OCI-LY7 (cell line): ENCODE data around the gene ARHGEF38. TPM values are rescaled to one million over a fixed set of nuclear protein-coding genes. Genes with fewer than 3 reads are reported as not detected.
A peak's percentile ranks its signal among the peaks of the same experiment; 100 is the strongest.

ENCODE experiments used
- BruUV-seq: library from RNA; stranded (reverse); fragments of 400-500 nt; replicated peaks from 2 replicates; lab custom pipeline; 2021; lab: Mats Ljungman, UMichigan
- CTCF ChIA-PET: fragments of 300-600 bp; sonication (Branson Sonifier 250); formaldehyde crosslinking; loops from one replicate; lab custom pipeline; 2022; ENCODE audit warnings: antibody characterized with exemption; ENCODE audit not compliant: unreplicated experiment; lab: Charles Lee
- POLR2A ChIA-PET: fragments of 300-600 bp; sonication (Branson Sonifier 250); formaldehyde crosslinking; loops from one replicate; lab custom pipeline; 2022; ENCODE audit warnings: antibody characterized with exemption; lab: Charles Lee
- DNase-seq: peaks from one replicate; pipeline ENCODE4 v3.0.0-alpha.2; 2015; ENCODE audit warnings: low spot score
- H2AFZ ChIP-seq: fragments of 200-600 bp; sonication (generic), shearing (Covaris generic); 2 replicates; pipeline ENCODE4 v1.6.1; 2014; ENCODE audit warnings: mild to moderate bottlenecking, antibody characterized with exemption, low read length, moderate library complexity
- H3K27ac ChIP-seq: fragments of 200-600 bp; sonication (generic); 2 replicates; pipeline ENCODE4 v1.5.1; 2014; ENCODE audit warnings: mixed run types, low read depth, mild to moderate bottlenecking, moderate library complexity, low read length, inconsistent platforms; ENCODE audit not compliant: poor library complexity, severe bottlenecking
- H3K36me3 ChIP-seq: fragments of 200-600 bp; sonication (generic); 2 replicates; pipeline ENCODE4 v1.6.1; 2014; ENCODE audit warnings: mild to moderate bottlenecking, antibody characterized with exemption, low read length, moderate library complexity, mixed read lengths; ENCODE audit not compliant: insufficient read depth
- H3K4me1 ChIP-seq: fragments of 200-600 bp; sonication (generic); 2 replicates; pipeline ENCODE4 v1.5.1; 2014; ENCODE audit warnings: mild to moderate bottlenecking, low read length; ENCODE audit not compliant: insufficient read depth, poor library complexity, severe bottlenecking
- H3K4me2 ChIP-seq: fragments of 200-600 bp; sonication (generic); 2 replicates; pipeline ENCODE4 v1.6.1; 2014; ENCODE audit warnings: mild to moderate bottlenecking, low read length
- H3K4me3 ChIP-seq: fragments of 200-600 bp; sonication (generic); 2 replicates; pipeline ENCODE4 v1.5.1; 2014; ENCODE audit warnings: mild to moderate bottlenecking, low read depth, low read length; ENCODE audit not compliant: poor library complexity, severe bottlenecking
- H3K79me2 ChIP-seq: fragments of 200-600 bp; sonication (generic); 2 replicates; pipeline ENCODE4 v1.6.1; 2016; ENCODE audit warnings: low read depth, mild to moderate bottlenecking, low read length, moderate library complexity, mixed read lengths; ENCODE audit not compliant: insufficient read depth
- H3K9me2 ChIP-seq: fragments of 200-600 bp; sonication (generic); 2 replicates; pipeline ENCODE4 v1.6.1; 2016; ENCODE audit warnings: mild to moderate bottlenecking, low read length, mixed read lengths; ENCODE audit not compliant: insufficient read depth
- H3K9me3 ChIP-seq: fragments of 200-600 bp; sonication (generic); 2 replicates; pipeline ENCODE4 v1.6.1; 2014; ENCODE audit warnings: mild to moderate bottlenecking, mixed run types, low read length, mixed read lengths
- H4K20me1 ChIP-seq: fragments of 200-600 bp; sonication (generic); 2 replicates; pipeline ENCODE4 v1.6.1; 2014; ENCODE audit warnings: mild to moderate bottlenecking, antibody characterized with exemption, low read length, moderate library complexity, mixed read lengths; ENCODE audit not compliant: insufficient read depth
- CTCF ChIP-seq: fragments of 200-600 bp; sonication (generic); conservative IDR thresholded peaks from 2 replicates; pipeline ENCODE4 v1.5.1; 2014; ENCODE audit warnings: mild to moderate bottlenecking, antibody characterized with exemption, low read length, moderate library complexity, mixed read lengths
- EZH2phosphoT487 ChIP-seq: fragments of 200-600 bp; sonication (generic); IDR thresholded peaks from 2 replicates; pipeline ENCODE4 v1.6.1; 2018; ENCODE audit warnings: low read depth, borderline replicate concordance, mild to moderate bottlenecking, mixed run types, antibody characterized with exemption, low read length, moderate library complexity, mixed read lengths
- intact Hi-C: fragments of 100-400 bp; cut with micrococcal nuclease; formaldehyde crosslinking; loops from one replicate; pipeline ENCODE4 v1.10.0; 2022; ENCODE audit not compliant: unreplicated experiment
- total RNA-seq, 2 experiments: library from RNA; depleted of rRNA in 1 of 2; stranded (reverse); fragments of >200 nt in 1 of 2; shearing (Covaris generic) in 1 of 2; gene quantifications; 2 replicates each; pipeline ENCODE4 v1.2.3, GENCODE V29; 2014 to 2022

Gene ARHGEF38
- total RNA-seq, 2 experiments from 2014 or later: not detected

- Histone ChIP-seq H3K4me1 (peaks cover 21% of the 10 kb centered on the region), H3K4me3 (peak overlapping the region; percentile 36), H3K27ac (no peak overlapping the region), H2AFZ (no peak overlapping the region), H3K9me3 (no peaks in the 10 kb centered on the region), H3K9me2 (no peaks in the 10 kb centered on the region), H3K4me2 (peak overlapping the region; percentile 74), H3K36me3 (peaks cover 5% of the 10 kb centered on the region; the same call in 1 of the 2 replicates), H4K20me1 (peaks cover 14% of the 10 kb centered on the region), H3K79me2 (peaks cover 49% of the 10 kb centered on the region)
- no TSS peak for BruUV-seq
- ChIA-PET POLR2A (interaction anchor here (0.6 to 1.7 kb wide), 5 partner anchors 8 to 634 kb away, joined by 3 to 5 read pairs (median 4); partner anchors contain the start of gene PPA2), CTCF (interaction anchor here (0.7 kb wide), 1 partner anchor 584 kb away, joined by 3 read pairs; no protein-coding TSS in a partner anchor)
- intact Hi-C loops: loop anchor here (2.0 to 10.0 kb wide), 2 partner anchors 193 to 601 kb away; partner anchors contain the start of genes AIMP1 and TBCK
- peak; percentile 52 for DNase-seq
- TF ChIP-seq CTCF (no peak), EZH2phosphoT487 (no peak)
These were observed 161.7 kb downstream of the ARHGEF38 start for GRCh38 chr4:105714071-105714521.

- POLR2A ChIA-PET: interaction anchor here (0.6 to 1.0 kb wide), 5 partner anchors 20 to 241 kb away, joined by 3 to 4 read pairs (median 3); partner anchors contain the start of gene PPA2
- Histone ChIP-seq H2AFZ (no peak overlapping the region), H3K9me2 (no peaks in the 10 kb centered on the region), H3K4me2 (peak overlapping the region; percentile 24; the same call in 1 of the 2 replicates), H3K36me3 (peaks cover 13% of the 10 kb centered on the region; the same call in 1 of the 2 replicates), H3K4me1 (peaks cover 15% of the 10 kb centered on the region), H3K79me2 (peaks cover 40% of the 10 kb centered on the region; the same call in 1 of the 2 replicates), H3K27ac (no peak overlapping the region), H4K20me1 (peaks cover 14% of the 10 kb centered on the region), H3K4me3 (no peak overlapping the region), H3K9me3 (no peaks in the 10 kb centered on the region)
- no peak for DNase-seq
- CTCF ChIA-PET: interaction anchor here (0.7 kb wide), 1 partner anchor 583 kb away, joined by 3 read pairs; no protein-coding TSS in a partner anchor
- BruUV-seq: no TSS peak
- intact Hi-C loops: loop anchor here (2.0 to 10.0 kb wide), 2 partner anchors 194 to 600 kb away; partner anchors contain the start of genes AIMP1 and TBCK
- TF ChIP-seq CTCF (no peak), EZH2phosphoT487 (no peak)
These were observed 162.5 kb downstream of the ARHGEF38 start for GRCh38 chr4:105714932-105715331.
